GM12878 (cell line): ENCODE results near the gene TTC23L.

ENCODE experiments used
- CBX5 ChIP-seq: sonication (generic); IDR thresholded peaks from 2 replicates; pipeline ENCODE4 v1.6.1; 2016; ENCODE audit warnings: low read depth, moderate library complexity, mild to moderate bottlenecking, inconsistent platforms
- CTCF ChIP-seq, 3 experiments: IDR thresholded peaks in 2 of 3; conservative IDR thresholded peaks in 1 of 3; 2 replicates each; pipeline ENCODE4 v1.5.1; 2011; ENCODE audit warnings: low read depth in 3 of 3, low read length in 3 of 3, mild to moderate bottlenecking in 3 of 3, control low read depth in 2 of 3, moderate library complexity in 2 of 3, inconsistent platforms in 1 of 3, mixed read lengths in 1 of 3; ENCODE audit not compliant: control insufficient read depth in 2 of 3, insufficient read depth in 1 of 3; ENCODE audit errors: extremely low read depth in 1 of 3
- NKRF ChIP-seq: fragments of 450-650 bp; conservative IDR thresholded peaks from 2 replicates; pipeline ENCODE4 v1.6.1; 2017; ENCODE audit warnings: mild to moderate bottlenecking, moderate library complexity
- POLR2A ChIP-seq: IDR thresholded peaks from 2 replicates; pipeline ENCODE4 v1.6.1; 2011; ENCODE audit warnings: low read depth, mild to moderate bottlenecking, low read length
- PRDM15 ChIP-seq: fragments of 450-650 bp; formaldehyde crosslinking; IDR thresholded peaks from 2 replicates; pipeline ENCODE4 v1.4.0; 2020; ENCODE audit warnings: mild to moderate bottlenecking, moderate library complexity
- SRF ChIP-seq, 2 experiments: IDR thresholded peaks; 2 replicates each; pipeline ENCODE4 v1.6.1; 2011; ENCODE audit warnings: low read depth in 2 of 2, low read length in 2 of 2, mild to moderate bottlenecking in 1 of 2, moderate library complexity in 1 of 2
- STAT3 ChIP-seq: IDR thresholded peaks from 2 replicates; pipeline ENCODE4 v1.6.1; 2011; ENCODE audit warnings: low read depth, low read length, improper control_type of control experiment
- TCF7 ChIP-seq: IDR thresholded peaks from 2 replicates; pipeline ENCODE4 v1.6.1; 2014; ENCODE audit warnings: antibody characterized with exemption, borderline replicate concordance
- ZNF274 ChIP-seq: IDR thresholded peaks from one replicate; pipeline ENCODE4 v1.8.0; 2011; ENCODE audit not compliant: insufficient read length, insufficient read depth

GRCh38 chr5:34813509-34813908 is 25.5 kb upstream of the TTC23L start:
- TF ChIP-seq CBX5 (no peak), POLR2A (no peak), STAT3 (no peak), ZNF274 (no peak), CTCF (IDR thresholded peaks at IDR 0.05 in 2 of 3, conservative IDR thresholded peaks at IDR 0.05 in 1 of 3; ENCODE audit: control insufficient read depth in 2 of 3, extremely low read depth in 1 of 3, insufficient read depth in 1 of 3, low read depth in 3 of 3, low read length in 3 of 3) (no peak), SRF (IDR thresholded peaks at IDR 0.05; ENCODE audit: low read depth in 2 of 2, low read length in 2 of 2) (no peak), TCF7 (no peak), NKRF (no peak), PRDM15 (no peak)
